ENCODE data around the gene UEVLD.

DNA sequence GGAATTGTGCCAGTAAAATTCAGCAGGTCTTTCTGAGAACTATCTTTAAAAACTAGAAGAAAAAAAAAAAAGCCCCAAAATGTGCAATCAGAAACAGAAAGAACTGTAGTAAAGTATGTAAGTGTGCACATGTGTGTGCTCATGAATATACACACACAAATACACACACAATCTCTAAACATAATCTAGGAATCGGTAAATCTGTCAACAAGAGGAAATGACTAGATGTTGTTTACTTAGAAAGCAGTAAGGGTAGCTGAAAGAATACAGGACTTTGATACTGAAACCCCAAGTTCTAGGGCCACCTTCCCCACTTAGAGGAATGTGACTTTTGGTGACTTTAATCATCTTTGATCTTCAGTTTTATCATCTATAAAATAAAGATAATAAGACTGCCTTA is 13.2 kb downstream of the UEVLD start:
- TF ChIP-seq, protein P1, sequence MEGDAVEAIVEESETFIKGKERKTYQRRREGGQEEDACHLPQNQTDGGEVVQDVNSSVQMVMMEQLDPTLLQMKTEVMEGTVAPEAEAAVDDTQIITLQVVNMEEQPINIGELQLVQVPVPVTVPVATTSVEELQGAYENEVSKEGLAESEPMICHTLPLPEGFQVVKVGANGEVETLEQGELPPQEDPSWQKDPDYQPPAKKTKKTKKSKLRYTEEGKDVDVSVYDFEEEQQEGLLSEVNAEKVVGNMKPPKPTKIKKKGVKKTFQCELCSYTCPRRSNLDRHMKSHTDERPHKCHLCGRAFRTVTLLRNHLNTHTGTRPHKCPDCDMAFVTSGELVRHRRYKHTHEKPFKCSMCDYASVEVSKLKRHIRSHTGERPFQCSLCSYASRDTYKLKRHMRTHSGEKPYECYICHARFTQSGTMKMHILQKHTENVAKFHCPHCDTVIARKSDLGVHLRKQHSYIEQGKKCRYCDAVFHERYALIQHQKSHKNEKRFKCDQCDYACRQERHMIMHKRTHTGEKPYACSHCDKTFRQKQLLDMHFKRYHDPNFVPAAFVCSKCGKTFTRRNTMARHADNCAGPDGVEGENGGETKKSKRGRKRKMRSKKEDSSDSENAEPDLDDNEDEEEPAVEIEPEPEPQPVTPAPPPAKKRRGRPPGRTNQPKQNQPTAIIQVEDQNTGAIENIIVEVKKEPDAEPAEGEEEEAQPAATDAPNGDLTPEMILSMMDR (IDR thresholded peaks at IDR 0.05 in 8 of 11, conservative IDR thresholded peaks at IDR 0.05 in 3 of 11): no peak
- no peak for TF ChIP-seq POLR2A (IDR thresholded peaks at IDR 0.05)
- TF ChIP-seq POLR2AphosphoS5 (IDR thresholded peaks at IDR 0.05): no peak

Measured in spleen (tissue), 7 donors.